Measurements from ENCODE around the gene KCNIP4.

Gene KCNIP4

DNA sequence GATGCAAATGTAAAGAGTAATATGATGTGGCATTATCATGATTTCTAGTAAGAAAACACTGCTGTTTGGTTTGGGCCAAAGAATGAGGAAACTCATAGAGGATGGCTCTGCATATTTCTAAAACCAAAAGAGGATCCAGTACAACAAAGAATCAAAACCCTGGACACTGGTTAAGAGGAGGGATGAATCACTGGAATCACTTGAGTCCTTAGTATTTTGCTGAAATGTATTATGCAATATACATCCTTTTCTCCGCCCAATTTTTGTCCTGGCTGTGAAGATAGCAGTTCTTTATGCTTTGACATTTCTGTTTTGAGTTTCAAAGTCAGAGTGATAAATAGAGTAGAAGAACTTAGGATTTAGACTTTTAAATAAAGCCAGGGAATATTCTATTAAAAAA is 902.4 kb downstream of the KCNIP4 start:
- no peak for DNase-seq (ENCODE audit: low read depth)

DNA sequence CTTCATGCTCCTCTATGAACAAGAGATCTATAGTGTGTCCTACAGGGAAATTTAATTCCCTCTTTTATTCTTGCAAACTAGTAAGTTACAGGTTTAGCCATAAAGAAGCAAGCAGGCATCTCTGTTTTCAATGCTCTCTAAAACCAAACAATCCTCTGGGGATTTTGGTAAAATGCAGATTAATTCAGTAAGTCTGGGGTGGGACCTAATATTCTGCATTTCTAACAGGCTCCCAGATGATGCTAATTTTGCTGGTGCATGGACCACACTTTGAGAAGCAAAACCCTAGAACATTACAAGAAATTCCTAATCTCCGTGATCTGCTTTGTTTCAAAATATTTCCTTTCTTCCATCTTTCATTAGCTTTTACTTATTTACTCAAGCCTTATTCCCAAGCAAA is 903.5 kb downstream of the KCNIP4 start:
- no peak for DNase-seq (ENCODE audit: low read depth)

DNA sequence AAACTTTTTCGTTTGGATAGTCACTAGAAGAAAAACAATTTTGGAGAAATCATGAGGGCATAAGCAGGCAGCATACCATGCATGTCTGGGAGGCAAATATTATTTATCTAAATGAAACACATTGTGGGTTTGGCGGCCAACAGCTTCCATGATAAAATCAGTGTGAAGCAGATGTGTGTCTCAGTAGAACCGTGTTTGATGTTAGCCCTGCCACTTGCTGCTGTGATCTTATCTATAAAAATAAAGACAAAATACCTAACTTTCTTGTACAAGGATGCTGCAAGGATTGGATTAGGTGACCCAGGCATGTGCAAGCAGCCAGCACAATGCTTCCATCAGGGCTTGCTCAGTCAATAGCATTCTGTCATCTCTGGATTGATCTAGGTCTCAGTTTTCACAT is 906.9 kb downstream of the KCNIP4 start:
- no peak for DNase-seq (ENCODE audit: low read depth)

DNA sequence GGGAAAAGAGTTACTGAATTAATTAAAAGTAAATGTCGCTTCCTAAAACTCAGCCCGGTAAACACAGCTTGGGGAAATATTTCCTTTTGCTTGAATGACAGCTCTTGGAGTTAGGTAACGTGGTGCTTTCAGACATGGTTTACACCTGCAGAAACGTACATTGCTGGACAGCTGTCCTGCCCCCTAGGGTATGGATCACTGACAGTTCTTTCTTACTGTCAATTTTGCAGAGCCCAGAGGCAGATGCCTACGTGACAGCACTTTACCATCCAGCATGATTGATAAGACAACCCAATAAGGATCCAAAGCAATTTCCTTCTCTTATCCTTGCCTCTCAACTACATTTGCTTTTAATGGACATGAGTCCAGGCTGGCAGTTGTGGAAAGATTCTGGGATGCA is 913.8 kb downstream of the KCNIP4 start:
- DNase-seq (ENCODE audit: low read depth) = no peak

DNA sequence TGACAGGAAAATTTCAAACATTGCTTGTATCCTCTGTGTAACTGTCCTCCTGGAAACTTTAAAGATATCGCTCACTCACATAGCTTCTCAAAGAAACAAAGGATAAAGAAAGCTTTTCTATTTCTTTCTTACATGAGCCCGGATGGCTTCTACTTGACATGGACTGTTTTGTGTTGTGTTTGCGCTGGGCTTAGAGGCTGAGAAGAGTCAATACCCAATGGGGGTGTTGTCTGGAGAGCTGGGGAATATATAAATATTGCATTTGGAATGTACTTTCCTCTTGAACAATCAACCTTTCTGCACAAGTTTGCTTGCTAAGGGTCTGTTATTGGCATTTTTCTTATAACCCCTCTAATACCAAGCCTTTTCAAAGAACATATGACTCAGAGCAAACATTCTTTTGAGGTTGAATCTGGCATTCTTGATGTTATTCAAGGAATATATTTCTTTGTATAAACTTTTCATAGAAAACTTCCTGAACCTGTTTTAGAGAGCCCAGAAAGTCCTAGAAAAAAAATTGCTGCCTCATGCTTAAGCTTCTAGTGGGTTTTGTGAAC is 916.4 kb downstream of the KCNIP4 start:
- no peak for DNase-seq (ENCODE audit: low read depth)

DNA sequence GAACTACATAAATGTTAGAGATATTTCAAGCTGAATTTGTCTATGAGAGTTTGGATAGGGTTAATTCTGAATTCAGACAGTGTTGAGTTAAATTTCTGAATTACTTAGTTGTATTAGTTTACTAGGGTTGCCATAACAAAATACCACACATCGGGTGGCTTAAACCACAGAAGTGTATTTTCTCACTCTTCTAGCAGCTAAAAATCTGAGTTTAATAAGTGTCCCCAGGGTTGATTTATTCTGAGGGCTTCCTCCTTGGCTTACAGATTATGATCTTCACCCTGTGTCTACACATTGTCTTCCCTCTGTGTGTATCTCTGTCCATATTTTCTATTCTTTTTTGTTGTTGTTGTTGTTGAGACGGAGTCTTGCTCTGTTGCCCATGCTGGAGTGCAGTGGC is 929.8 kb downstream of the KCNIP4 start:
- DNase-seq (ENCODE audit: low read depth) = no peak

DNA sequence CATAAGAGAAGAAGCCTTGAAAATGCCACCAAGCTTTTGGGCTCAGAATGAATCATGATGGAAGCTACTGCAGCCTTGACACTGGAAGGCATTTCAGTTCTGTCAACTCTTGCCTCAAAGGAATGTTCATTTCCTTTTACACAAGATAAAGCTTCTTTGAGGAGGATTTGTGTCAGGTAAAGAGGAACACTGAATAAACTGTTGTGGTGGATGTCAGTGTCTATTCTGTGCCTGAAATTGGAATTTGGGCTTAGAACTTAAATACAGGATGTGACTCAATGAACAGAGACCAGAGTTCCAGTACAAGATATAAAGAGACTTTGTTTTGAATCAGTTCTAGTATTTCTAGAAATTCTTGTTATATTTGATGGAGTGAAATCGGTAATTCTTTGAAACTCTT is 935.1 kb downstream of the KCNIP4 start:
- DNase-seq (ENCODE audit: low read depth) = no peak

DNA sequence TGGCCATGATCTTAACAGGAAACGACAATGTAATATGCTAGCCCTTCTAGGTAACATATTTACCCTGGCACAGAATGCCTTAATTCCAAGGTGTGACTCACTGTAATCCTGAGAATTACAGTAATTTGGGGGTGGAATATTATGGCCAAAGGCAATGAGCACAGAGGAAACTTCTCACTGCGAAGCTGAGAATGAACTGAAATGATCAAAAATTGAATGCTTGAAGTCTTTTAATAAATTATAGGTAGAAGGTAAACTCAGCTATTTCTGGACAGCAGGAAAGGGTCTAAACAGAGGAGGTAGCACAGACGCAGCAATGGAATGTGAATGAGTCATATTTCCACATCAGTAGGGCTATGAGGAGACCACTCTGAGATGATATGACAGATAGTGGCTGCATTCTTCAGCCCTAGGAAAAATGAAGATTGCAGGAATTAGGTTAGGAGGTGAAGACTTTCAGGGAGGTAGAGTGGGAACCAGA is 935.7 kb downstream of the KCNIP4 start:
- DNase-seq (ENCODE audit: low read depth) = no peak

DNA sequence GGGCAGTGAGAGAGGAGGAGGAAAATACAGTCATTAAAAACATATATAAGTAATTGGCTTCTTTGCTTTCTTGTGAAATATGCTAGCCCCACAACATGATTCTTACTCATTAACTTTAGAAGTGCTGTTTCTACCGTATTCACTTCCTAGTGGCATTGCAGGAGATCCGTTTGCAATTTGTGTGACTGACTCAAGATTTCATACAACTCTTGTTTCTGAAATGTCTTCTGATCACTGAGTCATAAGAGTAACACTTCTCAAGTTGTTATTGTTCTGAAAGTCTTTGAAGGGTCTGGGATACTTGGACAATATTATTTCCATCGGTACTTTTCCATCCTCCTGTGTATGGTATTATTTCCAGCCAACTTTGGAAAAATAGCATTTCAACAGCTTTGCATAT is 937.5 kb downstream of the KCNIP4 start:
- DNase-seq (ENCODE audit: low read depth) = no peak

DNA sequence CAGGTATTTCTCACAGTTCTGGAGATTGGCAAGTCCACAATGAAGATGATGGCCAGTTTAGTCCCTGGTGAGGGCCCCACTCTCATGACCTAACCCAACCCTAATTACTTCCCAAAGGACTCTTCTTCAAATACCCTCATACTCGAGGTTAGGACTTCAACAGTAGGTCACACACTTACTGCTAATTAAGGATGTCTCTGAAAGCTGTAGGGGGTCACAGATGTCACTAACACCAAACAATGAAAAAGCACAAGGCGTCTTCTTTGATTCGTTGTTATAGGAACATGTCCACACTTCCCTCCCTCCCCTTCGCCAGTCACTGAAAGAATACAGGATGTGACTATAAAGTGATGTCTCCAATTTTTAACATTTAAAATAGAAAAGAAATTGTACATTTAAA is 938.6 kb downstream of the KCNIP4 start:
- DNase-seq (ENCODE audit: low read depth) = no peak

DNA sequence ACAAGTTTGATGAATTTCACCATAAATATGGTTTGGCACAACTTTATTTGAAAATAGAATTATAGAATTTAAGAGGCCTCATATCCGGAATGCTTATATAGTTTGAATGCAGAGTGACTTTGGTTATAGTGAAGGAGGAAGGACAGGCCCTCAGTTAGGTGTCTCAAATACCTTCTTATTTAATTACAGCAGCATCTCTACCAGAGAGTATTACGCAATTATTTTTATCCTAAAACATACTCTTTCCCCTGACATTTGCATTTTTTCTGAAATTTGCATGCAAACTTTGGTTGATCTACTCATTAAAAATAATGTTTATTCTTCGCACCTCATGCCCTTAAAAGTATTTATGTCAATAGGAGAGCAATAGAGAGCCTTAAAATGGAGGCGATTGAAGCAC is 942.9 kb downstream of the KCNIP4 start:
- no peak for DNase-seq (ENCODE audit: low read depth)

DNA sequence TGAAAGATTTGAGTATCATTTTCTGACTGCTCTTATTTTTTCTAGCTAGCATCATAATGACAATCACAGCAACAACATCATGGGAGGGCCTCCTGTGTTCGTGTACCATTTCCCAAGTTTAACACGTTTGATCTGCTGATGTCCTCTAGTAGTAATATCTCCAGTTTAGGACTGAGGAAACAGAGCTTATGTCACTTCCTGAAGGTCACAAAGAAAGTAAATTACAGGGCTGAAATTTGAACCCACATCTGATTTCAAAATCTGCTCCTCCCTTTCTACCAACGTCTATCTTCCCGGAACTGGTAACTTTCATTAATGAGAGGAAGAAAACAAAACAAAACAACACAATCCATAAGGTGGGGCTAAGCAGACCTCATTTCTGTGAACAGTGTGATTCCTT is 945.6 kb downstream of the KCNIP4 start:
- DNase-seq (ENCODE audit: low read depth) = no peak

DNA sequence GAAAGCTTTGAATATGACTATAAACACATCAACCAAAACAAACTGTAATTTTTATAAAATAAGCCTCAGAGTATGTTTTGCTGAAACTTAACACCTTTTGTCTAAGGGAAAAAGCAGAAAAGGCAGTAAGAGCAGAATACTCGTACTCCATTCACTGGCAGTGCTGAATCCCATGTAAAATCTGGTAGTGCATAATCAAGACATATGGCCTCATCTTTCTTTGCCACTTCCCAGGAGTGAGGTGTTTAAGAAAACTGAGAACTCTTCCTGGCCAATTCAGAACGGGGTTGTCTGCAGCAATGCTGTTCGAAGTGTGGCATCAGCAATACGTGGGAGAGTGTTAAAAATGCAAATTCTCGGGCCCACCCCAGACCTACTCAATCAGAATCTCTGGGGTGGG is 946.3 kb downstream of the KCNIP4 start:
- DNase-seq (ENCODE audit: low read depth) = no peak

DNA sequence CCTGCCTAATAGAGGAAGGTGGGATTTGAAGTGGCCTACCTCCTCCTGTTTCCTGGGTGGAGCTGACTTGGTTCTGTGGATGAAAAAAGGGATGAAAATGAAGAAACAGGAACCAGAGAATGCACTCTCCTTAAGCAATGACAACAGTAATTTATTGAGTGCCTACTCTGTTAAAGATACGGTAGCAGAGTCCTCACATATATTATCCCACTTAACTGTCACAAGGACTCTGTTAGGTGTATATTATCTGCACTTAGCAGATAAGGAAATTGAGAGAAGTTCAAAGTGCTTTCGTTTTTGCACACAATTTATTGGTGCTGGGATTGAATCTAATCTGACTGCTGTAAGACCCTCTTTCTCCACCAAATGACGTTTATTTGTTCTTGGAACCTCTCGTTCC is 947.1 kb downstream of the KCNIP4 start:
- DNase-seq (ENCODE audit: low read depth) = no peak

DNA sequence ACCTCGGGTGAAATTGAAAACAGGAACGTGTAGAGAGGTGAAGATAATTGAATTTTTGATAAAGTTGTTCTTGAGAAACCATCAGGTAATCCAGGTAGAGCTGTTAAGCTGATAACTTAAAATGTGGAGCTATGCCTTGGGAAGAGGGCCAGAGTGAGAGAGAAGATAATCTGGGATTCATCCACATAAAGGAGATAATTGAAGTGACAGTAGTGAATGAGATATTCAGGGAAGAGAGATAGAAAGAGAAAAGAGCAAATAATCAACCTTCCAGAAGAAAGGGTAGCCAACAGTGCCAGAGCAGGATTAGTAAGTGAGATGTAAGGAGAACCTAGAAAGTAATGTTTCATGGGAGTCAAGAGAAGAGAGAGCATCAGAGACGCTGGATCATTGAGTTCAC is 950.7 kb downstream of the KCNIP4 start:
- DNase-seq (ENCODE audit: low read depth) = no peak

DNA sequence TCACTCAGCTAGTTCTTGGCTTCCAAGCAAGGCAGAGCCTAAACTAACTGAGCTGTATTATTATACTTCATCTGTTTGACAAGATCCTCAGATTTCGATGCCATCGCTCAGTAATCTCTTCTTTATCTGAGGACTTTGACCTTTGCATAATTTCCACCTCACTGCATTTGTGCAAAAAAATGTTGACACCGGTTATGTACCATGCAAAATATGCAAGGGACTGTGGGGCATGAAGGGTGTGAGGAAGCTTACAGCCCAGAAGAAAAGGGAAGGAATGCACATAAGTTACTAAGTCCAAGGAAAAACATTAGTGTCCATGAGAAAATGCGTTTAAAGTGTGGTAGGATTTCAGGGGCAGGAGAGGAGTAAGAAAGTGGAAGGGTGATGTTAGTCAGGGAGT is 953.0 kb downstream of the KCNIP4 start:
- no peak for DNase-seq (ENCODE audit: low read depth)

DNA sequence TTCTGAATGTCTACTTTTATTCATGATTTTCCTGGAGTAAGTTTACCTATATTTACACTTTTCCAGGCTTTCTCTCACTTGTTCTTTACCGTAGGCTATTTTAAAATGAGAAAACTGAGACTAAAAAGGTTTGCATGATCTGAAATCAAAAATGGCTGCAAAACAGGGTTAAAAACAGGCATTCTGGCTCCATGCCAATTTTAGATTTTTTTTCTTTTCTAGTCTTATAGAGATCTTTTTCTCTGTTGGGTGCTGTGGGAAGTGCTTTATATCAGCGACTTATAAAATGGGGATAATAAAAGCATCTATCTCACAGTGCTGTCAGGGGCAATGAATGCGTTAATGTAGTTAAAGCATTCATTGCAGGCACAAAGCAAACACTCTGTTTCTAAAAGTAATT is 953.6 kb downstream of the KCNIP4 start:
- DNase-seq (ENCODE audit: low read depth) = no peak

DNA sequence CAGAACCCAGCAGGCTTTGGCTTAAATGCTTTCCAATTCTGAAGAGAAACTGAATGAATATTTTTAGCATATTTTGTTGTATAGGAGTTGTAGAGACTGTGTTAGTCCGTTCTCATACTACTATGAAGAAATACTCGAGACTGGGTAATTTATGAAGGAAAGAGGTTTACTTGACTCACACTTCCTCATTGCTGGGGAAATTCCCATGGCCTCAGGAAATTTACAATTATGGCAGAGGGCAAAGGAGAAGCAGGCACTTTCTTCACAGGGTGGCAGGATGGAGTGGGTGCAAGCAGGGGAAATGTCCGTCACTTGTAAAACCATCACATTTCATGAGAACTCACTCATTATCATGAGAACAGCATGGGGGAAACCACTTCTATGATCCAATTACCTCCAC is 956.6 kb downstream of the KCNIP4 start:
- no peak for DNase-seq (ENCODE audit: low read depth)

DNA sequence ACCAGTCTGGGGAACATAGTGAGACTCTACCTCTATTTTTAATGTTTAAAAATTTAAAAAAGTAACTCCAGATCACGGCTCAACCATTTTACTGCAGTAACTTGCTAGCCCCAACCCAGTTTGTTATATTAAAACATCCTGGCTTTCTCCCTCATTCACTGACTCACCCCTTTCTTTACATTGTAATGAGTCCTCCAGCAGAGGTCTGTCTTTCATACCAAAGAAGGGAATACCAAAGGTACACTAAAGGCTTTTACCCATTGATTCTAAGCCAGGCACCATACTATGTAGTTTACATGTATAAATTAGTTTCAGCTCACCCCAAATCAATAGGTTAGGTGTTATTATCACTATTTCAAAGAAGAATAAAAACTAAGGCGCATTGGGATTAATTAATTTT is 961.4 kb downstream of the KCNIP4 start:
- no peak for DNase-seq (ENCODE audit: low read depth)

DNA sequence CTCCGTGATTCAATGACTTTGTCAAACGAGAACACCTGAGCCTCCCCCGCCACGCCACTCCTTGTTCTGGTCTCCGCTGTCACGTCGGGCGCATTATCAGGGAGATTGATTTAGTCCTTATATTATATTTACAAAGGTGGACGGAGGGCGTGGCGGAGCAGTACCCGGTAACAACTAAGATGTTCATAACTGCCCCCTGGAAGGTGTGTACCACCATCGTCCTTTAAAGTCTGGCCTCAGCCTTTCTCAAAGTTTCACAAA is 964.1 kb downstream of the KCNIP4 start:
- DNase-seq (ENCODE audit: low read depth) = no peak

DNA sequence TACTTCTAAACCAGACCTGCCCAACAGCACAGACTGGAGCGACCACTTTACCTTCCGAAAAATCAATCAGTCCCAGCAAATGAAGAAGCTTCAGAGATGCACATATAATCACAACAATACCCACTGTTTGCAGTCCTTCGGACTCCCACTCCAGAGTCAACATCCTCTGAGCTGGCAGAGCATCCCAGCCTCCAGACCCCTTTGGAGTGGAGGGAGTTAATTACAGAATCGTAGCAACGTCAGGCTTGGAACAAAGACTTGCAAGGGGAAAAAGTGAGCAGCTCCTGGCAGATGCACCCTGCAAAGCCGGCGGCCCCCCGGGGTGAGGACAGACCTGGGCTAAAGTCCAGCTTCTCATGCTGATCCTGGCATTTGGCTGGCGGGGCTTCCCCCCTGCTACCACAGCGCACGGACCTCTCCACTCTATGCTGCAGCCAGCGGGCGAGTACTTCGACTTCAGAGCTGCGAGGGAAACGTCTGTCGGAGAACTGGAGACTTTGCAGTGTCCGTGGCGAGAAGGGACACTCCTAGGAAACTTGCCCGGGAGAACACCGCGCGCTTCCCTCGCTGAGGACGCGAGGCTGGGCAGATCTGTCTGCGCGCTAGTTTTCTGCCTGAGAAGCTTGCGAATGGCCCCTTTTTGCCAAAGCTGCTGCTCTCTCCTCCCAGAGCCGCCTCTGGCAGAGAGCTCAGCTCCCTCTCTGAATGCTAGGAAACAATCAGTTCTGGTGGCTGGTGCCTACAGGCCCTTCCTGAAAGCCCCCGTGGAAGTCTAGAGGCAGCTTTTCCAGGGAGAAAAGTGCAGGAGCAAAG is 964.6 kb downstream of the KCNIP4 start:
- no peak for DNase-seq (ENCODE audit: low read depth)

DNA sequence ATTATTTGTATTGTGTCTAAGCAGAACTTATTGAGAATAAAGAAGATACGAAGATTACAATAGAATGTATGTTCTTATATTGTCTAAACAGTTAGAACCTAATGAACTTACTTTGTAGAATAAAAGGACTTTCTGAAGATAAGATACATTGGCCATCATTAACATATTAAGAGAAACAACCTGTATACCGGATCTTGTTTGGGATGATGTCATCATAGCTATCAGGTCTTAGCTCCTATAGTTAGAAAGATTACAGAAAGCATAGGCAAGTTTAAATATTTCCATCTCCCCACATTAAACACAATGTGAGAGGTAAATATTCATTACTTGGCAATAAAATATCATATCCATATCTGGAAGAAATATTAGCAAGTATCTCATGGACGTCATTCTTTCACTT is 966.0 kb downstream of the KCNIP4 start:
- DNase-seq (ENCODE audit: low read depth) = no peak

DNA sequence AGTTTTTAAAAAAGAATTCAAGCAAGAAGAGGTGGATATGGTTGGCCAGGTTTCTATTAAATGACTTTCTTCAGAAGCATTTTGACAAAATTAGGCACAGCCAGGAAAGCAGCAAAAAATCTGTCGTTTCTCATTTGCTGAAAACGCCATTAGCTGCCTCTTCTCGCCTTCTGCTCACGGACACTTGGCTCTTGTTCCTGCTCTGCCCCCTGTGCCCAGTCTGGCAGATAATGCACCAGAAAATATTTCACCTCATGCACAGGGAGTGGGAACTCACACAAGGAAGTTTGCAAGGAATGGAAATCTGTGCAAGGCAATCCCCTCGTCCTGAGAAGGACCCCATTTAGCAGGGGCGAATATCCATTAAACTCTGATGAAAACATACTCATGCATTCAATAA is 988.3 kb downstream of the KCNIP4 start:
- DNase-seq (ENCODE audit: low read depth) = no peak

DNA sequence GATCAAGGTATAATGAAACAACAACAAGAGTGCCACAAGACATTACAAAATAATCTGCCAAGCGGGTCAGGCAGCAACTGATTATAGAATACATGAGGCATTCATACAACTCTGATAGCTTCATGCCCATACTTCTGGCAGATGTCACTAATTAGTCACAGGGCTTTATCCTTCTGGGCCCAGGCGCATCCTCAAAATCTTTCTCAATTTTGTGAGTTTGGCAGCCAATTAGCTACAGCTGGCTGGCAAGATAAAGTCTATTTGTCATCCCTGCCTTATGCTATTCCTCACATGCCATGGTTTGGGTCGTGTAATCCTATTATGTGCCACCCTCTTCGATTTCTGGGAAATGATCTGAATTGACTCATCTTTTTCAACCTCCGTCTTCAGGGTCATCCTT is 994.0 kb downstream of the KCNIP4 start:
- DNase-seq (ENCODE audit: low read depth) = no peak
